Epithelial cell of esophagus (primary cell): ENCODE results near the gene MYB.

Experiments
- DNase-seq: peaks from one replicate; pipeline ENCODE4 v3.0.0; 2010; ENCODE audit warnings: low read depth
- H3K4me3 ChIP-seq: 2 replicates; pipeline ENCODE4 v1.5.1; 2011; ENCODE audit warnings: mild to moderate bottlenecking, low read length, control low read depth
- CTCF ChIP-seq: IDR thresholded peaks from 2 replicates; pipeline ENCODE4 v1.5.1; 2011; ENCODE audit warnings: low read depth, mild to moderate bottlenecking, low read length, control low read depth, inconsistent platforms; ENCODE audit not compliant: insufficient read depth; ENCODE audit errors: missing control alignments

MYB gene

GRCh38 chr6:135202836-135203235 is 21.7 kb downstream of the MYB start:
- H3K4me3 ChIP-seq, result no peak overlapping the region
- DNase-seq, result no peak
- no peak for TF ChIP-seq CTCF

GRCh38 chr6:135204951-135205350 is 23.8 kb downstream of the MYB start:
- no peak for TF ChIP-seq CTCF
- DNase-seq, result no peak

DNA sequence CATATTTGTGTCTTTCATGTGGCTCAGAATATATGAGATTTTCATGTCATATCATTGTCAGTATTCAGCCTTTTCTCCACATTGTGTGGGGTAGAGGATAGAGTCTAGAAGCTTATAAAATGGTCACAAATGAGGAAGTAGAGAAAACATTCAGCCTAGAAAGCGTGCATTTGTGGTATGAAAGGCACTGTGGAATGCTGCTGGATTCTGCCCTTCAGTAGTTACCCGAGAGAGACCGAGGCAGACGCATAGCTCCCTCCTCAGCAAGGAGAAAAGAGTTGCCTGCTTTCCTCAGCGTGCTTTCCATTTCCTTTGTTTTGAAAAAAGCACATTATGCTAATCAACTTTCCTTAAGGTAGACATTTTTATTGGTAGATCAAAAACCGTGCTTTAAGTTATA is 28.7 kb downstream of the MYB start:
- TF ChIP-seq CTCF, result no peak
- DNase-seq, result no peak
- H3K4me3 ChIP-seq, result no peak overlapping the region

More at GRCh38 chr6:135204951-135205350, 23.8 kb downstream of the MYB start:
- no peak overlapping the region for H3K4me3 ChIP-seq

DNA sequence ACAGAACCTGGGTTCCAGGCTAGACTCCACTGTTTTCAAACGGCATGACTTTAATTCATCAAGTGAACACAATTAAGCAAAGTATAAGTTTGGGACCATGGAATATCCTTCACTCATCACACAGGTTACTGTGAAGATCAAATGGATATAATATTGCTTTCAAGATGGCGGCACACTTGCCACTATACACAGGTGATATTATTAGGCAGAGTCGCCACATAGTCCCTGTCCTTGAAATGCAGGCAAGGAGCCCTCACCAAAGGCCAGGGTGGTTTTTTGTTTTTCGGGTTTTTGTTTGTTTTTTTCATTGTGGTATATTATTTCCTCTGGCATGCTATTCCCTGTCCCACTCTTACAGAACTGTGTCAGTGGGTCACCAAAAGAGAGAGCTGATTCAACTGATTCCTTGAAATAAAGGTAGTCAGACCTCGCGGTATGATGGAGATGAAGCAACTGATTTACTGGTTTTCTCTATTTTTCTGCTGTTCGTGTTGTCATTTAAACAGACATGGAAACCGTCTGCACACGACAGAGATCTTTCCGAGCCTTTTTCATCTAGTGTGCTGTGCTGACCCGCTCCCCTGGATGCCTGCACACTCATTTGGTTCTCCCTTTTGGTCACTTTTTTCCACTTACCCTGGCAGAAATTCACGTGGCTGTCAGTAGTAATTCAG is 29.7 kb downstream of the MYB start:
- no peak for DNase-seq
- TF ChIP-seq CTCF, result no peak
- H3K4me3 ChIP-seq, result no peak overlapping the region

GRCh38 chr6:135211306-135211702 is 30.2 kb downstream of the MYB start:
- no peak for DNase-seq
- TF ChIP-seq CTCF, result no peak
- H3K4me3 ChIP-seq, result no peak overlapping the region

DNA sequence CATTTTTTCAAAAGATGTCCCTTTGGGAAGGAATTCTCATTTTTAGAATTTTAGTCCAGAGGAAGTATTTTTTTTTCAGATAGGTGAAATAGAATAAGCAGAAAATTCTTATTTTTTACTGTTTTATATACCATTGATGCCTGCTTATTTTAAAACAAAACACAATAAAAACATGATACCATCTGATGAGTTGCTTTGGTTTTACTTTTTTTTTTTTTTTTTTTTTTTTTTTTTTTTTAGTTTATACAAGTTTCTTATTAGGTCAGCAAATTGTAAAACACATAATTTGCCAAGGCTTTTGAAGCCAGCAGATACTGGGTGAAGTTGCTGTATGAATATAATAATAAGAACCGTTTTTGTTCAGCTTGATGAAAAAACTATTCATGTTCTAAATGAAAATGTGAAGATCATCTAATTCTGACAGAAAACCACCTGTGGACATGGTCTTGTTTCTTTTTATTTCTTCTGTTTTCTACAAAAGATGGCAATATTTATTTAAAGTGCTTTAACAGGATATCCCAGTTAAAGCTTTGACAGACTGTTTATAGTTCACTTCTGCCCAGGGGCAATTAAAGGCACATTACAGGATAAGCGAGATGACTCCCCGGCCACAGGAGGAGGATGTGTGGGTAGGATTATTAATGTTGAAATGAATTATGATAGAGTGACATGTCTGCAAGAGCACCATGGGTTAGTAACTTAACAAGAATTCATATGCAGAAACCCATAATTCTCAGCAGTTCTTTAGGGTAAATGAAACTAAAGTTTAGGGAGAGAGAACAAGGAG is 31.1 kb downstream of the MYB start:
- DNase-seq, result peak; percentile 87
- H3K4me3 ChIP-seq, result no peak overlapping the region
- no peak for TF ChIP-seq CTCF
